GM23338 (cell line): ENCODE measurements around the gene KIAA1191. TPM values are rescaled to one million over a fixed set of nuclear protein-coding genes. Genes with fewer than 3 reads are reported as not detected.

Source experiments
- ATAC-seq: fragments of 200-7000 bp; cut with Tn5 transposase; 3 replicates; pipeline ENCODE4 v1.9.1; 2020
- DNase-seq: peaks from one replicate; pipeline ENCODE4 v3.0.0-alpha.2; 2015; ENCODE audit warnings: low spot score
- H2AFZ ChIP-seq: fragments of 200-600 bp; sonication (generic); 2 replicates; pipeline ENCODE4 v1.8.0; 2016; ENCODE audit warnings: antibody characterized with exemption, mild to moderate bottlenecking, moderate library complexity
- H3F3A ChIP-seq: fragments of 200-600 bp; sonication (generic); replicated peaks from 2 replicates; pipeline ENCODE4 v1.8.0; 2017; ENCODE audit warnings: antibody characterized with exemption, mixed run types, low read depth
- H3K27ac ChIP-seq: fragments of 200-600 bp; sonication (generic); 2 replicates; pipeline ENCODE4 v1.6.1; 2016; ENCODE audit warnings: low read depth
- H3K27me3 ChIP-seq: fragments of 200-600 bp; sonication (generic); 2 replicates; pipeline ENCODE4 v1.8.0; 2016; ENCODE audit warnings: mild to moderate bottlenecking, mixed run types, moderate library complexity; ENCODE audit not compliant: insufficient read depth
- H3K36me3 ChIP-seq: fragments of 200-600 bp; sonication (generic); 2 replicates; pipeline ENCODE4 v1.8.0; 2016; ENCODE audit warnings: mild to moderate bottlenecking; ENCODE audit not compliant: insufficient read depth
- H3K4me1 ChIP-seq: fragments of 200-600 bp; sonication (generic); 2 replicates; pipeline ENCODE4 v1.8.0; 2016; ENCODE audit warnings: mild to moderate bottlenecking, moderate library complexity; ENCODE audit not compliant: insufficient read depth
- H3K4me2 ChIP-seq: fragments of 200-600 bp; sonication (generic); 2 replicates; pipeline ENCODE4 v1.7.1; 2017; ENCODE audit warnings: mixed run types
- H3K4me3 ChIP-seq: fragments of 200-600 bp; sonication (generic); 2 replicates; pipeline ENCODE4 v1.6.1; 2016; ENCODE audit warnings: mixed run types
- H3K79me2 ChIP-seq: fragments of 200-600 bp; sonication (generic); replicated peaks from 2 replicates; pipeline ENCODE4 v1.8.0; 2017; ENCODE audit warnings: mild to moderate bottlenecking; ENCODE audit not compliant: insufficient read depth
- H3K9me2 ChIP-seq: fragments of 200-600 bp; sonication (generic); 2 replicates; pipeline ENCODE4 v1.8.0; 2017; ENCODE audit not compliant: insufficient read depth
- H4K20me1 ChIP-seq: fragments of 200-600 bp; sonication (generic); replicated peaks from 2 replicates; pipeline ENCODE4 v1.8.0; 2017; ENCODE audit warnings: mild to moderate bottlenecking; ENCODE audit not compliant: insufficient read depth
- H3K27ac Mint-ChIP-seq: 2 replicates; pipeline ENCODE4 v1.8.0; 2020; ENCODE audit warnings: inconsistent platforms, mild to moderate bottlenecking, moderate library complexity, mixed read lengths
- H3K27me3 Mint-ChIP-seq: 3 replicates; pipeline ENCODE4 v1.8.0; 2022; ENCODE audit warnings: low read depth, mild to moderate bottlenecking, moderate library complexity, mixed read lengths, inconsistent platforms; ENCODE audit not compliant: insufficient read depth, poor library complexity
- H3K36me3 Mint-ChIP-seq: 3 replicates; pipeline ENCODE4 v1.8.0; 2021; ENCODE audit warnings: low read depth, mild to moderate bottlenecking, inconsistent platforms, moderate library complexity, mixed read lengths
- H3K4me1 Mint-ChIP-seq: 3 replicates; pipeline ENCODE4 v1.8.0; 2020; ENCODE audit warnings: mild to moderate bottlenecking, inconsistent platforms, mixed read lengths
- H3K4me3 Mint-ChIP-seq: 3 replicates; pipeline ENCODE4 v1.8.0; 2021; ENCODE audit warnings: moderate library complexity, mild to moderate bottlenecking, inconsistent platforms, mixed read lengths
- H3K9me3 Mint-ChIP-seq: 3 replicates; pipeline ENCODE4 v1.8.0; 2020; ENCODE audit warnings: moderate library complexity, mild to moderate bottlenecking, inconsistent platforms, mixed read lengths
- CREB1 ChIP-seq: fragments of 250-450 bp; sonication (Bioruptor Pico); IDR thresholded peaks from 2 replicates; pipeline ENCODE4 v1.5.0; 2020; ENCODE audit warnings: low read depth, mild to moderate bottlenecking, moderate library complexity
- EZH2phosphoT487 ChIP-seq: fragments of 200-600 bp; sonication (generic); IDR thresholded peaks from one replicate; pipeline ENCODE4 v1.8.1; 2018; ENCODE audit warnings: antibody characterized with exemption; ENCODE audit not compliant: unreplicated experiment
- JUNB ChIP-seq: IDR thresholded peaks from one replicate; pipeline ENCODE4 v1.6.1; 2016; ENCODE audit warnings: antibody characterized with exemption; ENCODE audit not compliant: unreplicated experiment
- NANOG ChIP-seq: IDR thresholded peaks from 2 replicates; pipeline ENCODE4 v1.6.1; 2016; ENCODE audit warnings: antibody characterized with exemption, borderline replicate concordance
- POLR2AphosphoS5 ChIP-seq: IDR thresholded peaks from 2 replicates; pipeline ENCODE4 v1.6.1; 2016; ENCODE audit warnings: antibody characterized with exemption, low read depth
- REST ChIP-seq: IDR thresholded peaks from one replicate; pipeline ENCODE4 v1.6.1; 2018; ENCODE audit warnings: antibody characterized with exemption; ENCODE audit not compliant: unreplicated experiment
- STAT1 ChIP-seq: IDR thresholded peaks from one replicate; pipeline ENCODE4 v1.6.1; 2016; ENCODE audit warnings: antibody characterized with exemption; ENCODE audit not compliant: unreplicated experiment
- ZNF114 ChIP-seq: fragments of 250-450 bp; sonication (Bioruptor Pico); IDR thresholded peaks from 2 replicates; pipeline ENCODE4 v1.5.0; 2020; ENCODE audit warnings: mild to moderate bottlenecking, moderate library complexity
- ZNF331 ChIP-seq: fragments of 250-450 bp; sonication (Bioruptor Pico); IDR thresholded peaks from 2 replicates; pipeline ENCODE4 v1.5.0; 2020; ENCODE audit warnings: low read depth, mild to moderate bottlenecking, moderate library complexity
- ZNF462 ChIP-seq: fragments of 250-450 bp; sonication (Bioruptor Pico); IDR thresholded peaks from 2 replicates; pipeline ENCODE4 v1.5.0; 2020; ENCODE audit warnings: mild to moderate bottlenecking, moderate library complexity
- polyA plus RNA-seq: library from polyadenylated mRNA; unstranded; fragments of >200 nt; fragmentation: Nextera tagmentation; extraction: Ambion mirVana; gene quantifications from 2 replicates; pipeline ENCODE4 v1.2.1, GENCODE V29; 2016
- total RNA-seq: library from RNA; depleted of rRNA; stranded (reverse); fragments of >200 nt; shearing (Covaris generic); gene quantifications from 2 replicates; pipeline ENCODE4 v1.2.3, GENCODE V29; 2014

Gene KIAA1191
- total and polyA plus RNA-seq, 2 experiments from 2014 or later, result 52.3 to 87.2 TPM

GRCh38 chr5:176337913-176338312 lies 23.7 kb downstream of the KIAA1191 start (continued):
- TF ChIP-seq ZNF462 (CRISPR knock-in tag) (no peak), STAT1 (no peak), POLR2AphosphoS5 (no peak)

- Histone ChIP-seq H3K4me2 (no peak overlapping the region), H3K27ac (no peak overlapping the region), H3K27me3 (no peaks in the 10 kb centered on the region), H3K4me1 (no peaks in the 10 kb centered on the region), H4K20me1 (no peaks in the 10 kb centered on the region), H3K79me2 (no peaks in the 10 kb centered on the region), H3K36me3 (no peaks in the 10 kb centered on the region), H3F3A (no peaks in the 10 kb centered on the region), H3K9me2 (no peaks in the 10 kb centered on the region), H3K4me3 (no peak overlapping the region), H2AFZ (no peak overlapping the region)
- TF ChIP-seq REST, result no peak
- no peak for TF ChIP-seq POLR2AphosphoS5
- no peak for TF ChIP-seq EZH2phosphoT487
- no peak for TF ChIP-seq ZNF114 (CRISPR knock-in tag)
- TF ChIP-seq JUNB, result no peak
- no peak for TF ChIP-seq NANOG
- no peak for TF ChIP-seq ZNF331 (CRISPR knock-in tag)
- no peak for TF ChIP-seq CREB1 (CRISPR knock-in tag)
- no peak for TF ChIP-seq STAT1
- Mint-ChIP-seq H3K36me3 (peaks cover 26% of the 10 kb centered on the region), H3K9me3 (peaks cover 4% of the 10 kb centered on the region; the same call in 1 of the 3 replicates), H3K27me3 (no peaks in the 10 kb centered on the region), H3K4me3 (no peak overlapping the region), H3K27ac (no peak overlapping the region), H3K4me1 (no peaks in the 10 kb centered on the region)
- no peak for ATAC-seq
- no peak for DNase-seq
These were observed 27.4 kb downstream of the KIAA1191 start for GRCh38 chr5:176334031-176334770.
